GM18519 (cell line): ENCODE data around the gene KEAP1.
"Not testable (repeated sequence)": the region's sequence is repeated elsewhere in the genome, so short reads cannot be mapped to it uniquely, and the experiment has no call there.

Source experiments
- ATAC-seq: cut with Tn5 transposase; IDR thresholded peaks from one replicate; pipeline ENCODE4 v1.9.1; 2021; ENCODE audit warnings: mild to moderate bottlenecking, moderate library complexity; ENCODE audit not compliant: unreplicated experiment, low FRiP score

The KEAP1 gene

DNA sequence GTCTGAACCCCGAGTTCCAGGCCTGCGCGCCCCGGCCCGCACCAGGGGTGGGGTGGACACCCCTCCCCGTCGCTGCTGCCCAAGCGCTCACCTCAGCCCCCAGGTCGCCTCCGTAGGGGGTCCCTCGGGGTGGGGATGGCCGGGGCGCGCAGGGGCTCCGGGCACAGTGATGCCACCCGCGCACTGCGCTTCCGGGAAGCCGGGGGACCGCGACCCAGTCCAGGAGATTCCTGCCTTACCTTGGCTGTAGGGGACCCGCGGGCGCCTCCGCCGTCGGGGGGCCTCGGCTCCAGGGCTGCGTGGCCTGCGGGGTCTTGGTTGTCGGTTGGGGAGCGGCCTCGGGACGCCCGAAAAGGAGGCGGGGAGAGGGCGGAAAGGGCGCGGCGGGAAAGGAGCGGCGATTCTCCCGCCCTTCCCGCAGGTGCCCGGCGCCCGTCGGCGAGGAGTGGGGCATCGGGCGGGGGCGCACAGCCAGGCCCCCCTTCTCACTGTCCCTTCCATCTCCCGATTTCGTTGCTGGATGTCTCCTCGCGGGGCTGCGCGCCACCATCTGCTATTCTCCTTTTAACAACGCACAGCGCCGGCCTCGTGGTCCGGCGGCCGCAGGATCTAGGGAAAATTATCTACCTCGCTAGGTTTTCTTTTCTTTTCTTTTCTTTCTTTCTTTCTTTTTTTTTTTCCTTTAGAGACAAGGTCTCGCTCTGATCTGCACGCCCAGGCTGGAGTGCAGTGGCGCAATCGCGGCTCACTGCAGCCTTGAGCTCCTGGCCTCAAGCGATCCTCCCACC lies at the start of gene KEAP1:
KEAP1 (minus strand) TSS at position 355 of the 788 bp plus-strand sequence. CDS start 3,323 bp downstream, outside the sequence.
- peak; percentile 29 for ATAC-seq

DNA sequence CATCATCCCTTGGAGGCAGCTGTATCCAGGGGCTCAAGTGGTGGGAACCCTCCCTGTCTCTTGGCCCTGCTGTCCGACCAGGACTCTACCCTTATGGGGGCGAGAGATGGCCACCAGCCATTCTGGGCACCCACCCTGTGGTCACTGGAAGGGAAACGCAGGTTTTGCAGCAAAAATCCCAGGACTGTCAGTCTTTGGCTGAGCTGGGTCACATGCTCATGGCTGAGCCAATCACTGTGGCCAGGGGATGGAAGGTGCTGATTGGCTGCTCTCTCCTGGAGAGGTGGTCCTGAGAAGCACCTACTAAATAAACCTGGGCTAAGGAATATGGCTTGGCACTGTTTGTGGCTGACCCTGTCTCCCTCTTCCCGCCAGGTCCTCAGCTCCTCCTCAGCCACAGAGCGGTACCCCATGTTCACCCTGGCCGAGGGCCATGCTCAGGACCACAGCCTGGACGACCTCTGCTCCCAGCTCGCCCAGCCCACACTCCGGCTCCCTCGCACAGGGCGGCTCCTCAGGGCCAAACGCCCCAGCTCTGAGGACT lies 49.4 kb upstream of the KEAP1 start:
- no peak for ATAC-seq

DNA sequence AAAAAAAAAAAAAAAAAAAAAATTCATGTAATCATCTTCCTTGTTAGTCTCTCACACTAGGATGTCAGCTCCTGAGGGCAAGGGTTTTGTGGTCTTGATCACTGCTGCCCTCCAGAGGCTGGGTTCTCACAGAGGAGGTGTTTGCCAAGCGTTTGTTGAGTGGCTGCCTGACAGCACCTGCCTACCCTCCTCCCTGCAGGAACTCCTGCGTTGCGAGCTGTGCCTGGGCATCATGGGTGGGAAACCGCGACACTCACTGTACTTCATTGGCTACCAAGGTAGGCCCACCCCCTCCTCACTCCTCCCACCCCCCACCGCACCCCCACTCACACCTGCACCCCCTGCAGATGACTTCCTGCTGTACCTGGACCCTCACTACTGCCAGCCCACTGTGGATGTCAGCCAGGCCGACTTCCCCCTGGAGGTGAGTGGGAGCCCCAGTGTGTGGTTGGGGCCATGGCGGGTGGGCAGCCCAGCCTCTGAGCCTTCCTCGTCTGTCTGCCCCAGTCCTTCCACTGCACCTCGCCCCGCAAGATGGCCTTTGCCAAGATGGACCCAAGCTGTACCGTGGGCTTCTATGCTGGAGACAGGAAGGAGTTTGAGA lies 48.6 kb upstream of the KEAP1 start:
- no peak for ATAC-seq

DNA sequence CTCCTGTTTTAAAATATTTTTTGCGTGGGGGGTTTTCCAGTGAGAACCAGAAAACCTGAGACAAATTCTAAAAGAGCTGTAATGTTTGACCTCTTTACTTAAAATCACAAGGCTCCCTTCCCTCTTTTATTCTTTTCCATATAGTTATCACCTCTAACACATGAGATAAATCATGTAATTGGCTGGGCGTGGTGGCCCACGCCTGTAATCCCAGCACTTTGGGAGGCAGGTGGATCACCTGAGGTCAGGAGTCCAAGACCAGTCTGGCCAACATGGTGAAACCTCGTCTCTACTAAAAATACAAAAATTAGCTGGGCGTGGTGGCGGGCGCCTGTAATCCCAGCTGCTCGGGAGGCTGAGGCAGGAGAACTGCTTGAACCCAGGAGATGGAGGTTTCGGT lies 47.9 kb upstream of the KEAP1 start:
- not testable (repeated sequence) for ATAC-seq

DNA sequence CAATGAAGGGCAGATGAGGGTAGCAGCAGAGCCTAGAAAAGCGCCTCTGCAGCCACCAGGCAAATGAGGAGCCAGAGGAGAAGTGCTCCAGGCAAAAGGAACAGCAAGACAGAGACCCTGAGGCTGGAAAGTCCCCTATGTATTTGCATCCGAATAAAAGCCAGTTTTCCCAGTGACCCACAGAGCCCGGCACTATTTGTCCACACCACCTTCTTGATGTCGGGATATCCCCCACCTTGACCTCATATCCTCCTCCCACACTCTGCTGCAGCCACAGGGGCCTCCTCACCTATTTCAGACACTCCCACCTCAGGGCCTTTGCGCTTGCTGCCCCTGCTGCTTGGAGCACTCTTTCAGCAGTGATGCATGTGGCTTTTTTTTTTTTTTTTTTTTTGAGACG lies 47.2 kb upstream of the KEAP1 start:
- ATAC-seq = no peak

DNA sequence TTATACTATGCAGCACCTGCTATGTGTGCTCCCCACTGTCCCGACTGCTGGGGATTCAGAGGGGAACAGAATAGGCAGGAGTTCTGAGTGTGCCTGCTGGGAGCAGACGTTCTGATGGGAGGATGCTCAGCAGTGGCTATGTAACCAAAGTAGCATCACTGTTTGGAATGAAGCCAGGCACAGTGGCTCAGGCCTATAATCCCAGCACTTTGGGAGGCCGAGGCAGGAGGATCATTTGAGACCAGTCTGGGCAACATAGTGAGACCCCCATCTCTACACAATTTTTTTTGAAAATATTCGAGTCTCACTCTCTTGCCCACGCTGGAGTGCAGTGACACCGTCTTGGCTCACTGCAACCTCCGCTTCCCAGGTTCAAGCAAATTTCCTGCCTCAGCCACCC lies 46.6 kb upstream of the KEAP1 start:
- ATAC-seq = no peak

DNA sequence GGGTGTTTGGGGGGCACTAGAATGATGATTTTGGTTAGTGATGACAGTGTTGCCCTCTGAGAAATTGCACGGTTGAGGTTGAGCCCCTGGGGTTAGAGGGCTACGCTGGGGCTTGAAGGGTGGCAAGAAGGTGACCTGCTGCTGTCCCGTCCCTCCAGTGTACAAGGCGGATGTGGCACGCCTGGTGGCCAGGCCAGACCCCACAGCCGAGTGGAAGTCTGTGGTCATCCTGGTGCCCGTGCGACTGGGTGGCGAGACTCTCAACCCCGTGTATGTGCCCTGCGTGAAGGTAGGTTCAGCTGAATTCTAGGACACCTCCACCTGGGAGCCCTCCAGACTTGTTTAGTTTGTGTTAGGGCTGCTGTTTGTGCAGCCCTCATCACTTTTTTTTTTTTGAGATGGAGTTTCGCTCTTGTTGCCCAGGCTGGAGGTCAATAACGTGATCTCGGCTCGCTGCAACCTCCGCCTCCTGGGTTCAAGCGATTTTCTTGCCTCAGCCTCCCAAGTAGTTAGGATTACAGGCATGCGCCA lies 45.7 kb upstream of the KEAP1 start:
- ATAC-seq = no peak

DNA sequence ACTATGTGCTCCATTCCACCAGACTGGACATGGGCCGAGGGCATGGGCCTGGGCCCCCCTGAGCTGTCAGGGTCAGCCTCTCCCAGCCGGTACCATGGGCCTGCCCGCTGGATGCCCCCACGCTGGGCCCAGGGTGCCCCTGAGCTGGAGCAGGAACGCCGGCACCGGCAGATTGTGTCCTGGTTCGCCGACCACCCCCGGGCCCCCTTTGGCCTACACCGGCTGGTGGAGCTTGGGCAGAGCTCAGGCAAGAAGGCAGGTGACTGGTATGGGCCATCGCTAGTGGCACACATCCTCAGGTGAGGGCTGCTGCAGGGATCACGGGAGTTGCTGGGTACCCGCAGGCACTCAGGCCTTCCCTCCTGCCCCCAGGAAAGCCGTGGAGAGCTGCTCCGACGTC lies 43.7 kb upstream of the KEAP1 start:
- ATAC-seq = no peak

DNA sequence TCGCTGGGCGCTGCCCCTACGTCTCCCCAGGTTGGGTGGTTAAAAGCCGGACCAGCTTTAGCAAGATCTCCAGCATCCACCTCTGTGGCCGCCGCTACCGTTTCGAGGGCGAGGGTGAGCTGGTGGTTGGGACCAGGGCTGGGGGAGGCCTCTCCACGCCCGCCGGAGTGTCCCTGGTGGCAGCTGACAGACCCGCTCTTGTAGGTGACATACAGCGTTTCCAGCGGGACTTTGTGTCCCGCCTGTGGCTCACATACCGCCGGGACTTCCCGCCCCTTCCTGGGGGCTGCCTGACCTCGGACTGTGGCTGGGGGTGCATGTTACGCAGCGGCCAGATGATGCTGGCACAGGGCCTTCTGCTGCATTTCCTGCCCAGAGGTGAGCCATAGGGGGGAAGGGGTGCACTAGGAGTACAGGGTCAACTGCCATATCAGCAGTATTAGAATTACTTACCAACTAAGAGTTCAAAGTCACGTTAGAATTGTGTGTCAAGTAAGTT lies 41.6 kb upstream of the KEAP1 start:
- no peak for ATAC-seq

DNA sequence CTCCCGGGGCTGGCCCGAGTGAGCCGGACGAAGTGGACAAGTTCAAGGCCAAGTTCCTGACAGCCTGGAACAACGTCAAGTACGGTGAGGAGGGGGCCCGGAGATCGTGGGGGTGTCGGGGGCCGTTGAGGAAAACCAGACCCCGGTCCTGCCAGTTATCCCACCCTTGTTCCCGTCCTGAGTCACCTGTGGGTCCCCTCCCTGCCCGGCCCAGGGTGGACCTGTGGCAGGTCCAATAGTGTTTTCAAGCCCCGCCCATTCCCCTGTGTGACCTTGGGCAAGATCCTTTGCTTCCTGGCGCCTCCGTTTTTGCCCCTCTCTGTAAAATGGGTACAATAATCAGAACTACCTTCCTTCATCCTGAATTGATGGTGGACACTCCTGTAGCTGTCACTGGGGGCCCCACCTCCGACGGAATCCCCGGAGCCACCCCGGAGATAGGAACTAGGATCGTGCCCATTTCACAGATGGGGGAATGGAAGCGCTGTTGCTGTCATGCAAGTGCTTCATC lies 41.1 kb upstream of the KEAP1 start:
- ATAC-seq = no peak

DNA sequence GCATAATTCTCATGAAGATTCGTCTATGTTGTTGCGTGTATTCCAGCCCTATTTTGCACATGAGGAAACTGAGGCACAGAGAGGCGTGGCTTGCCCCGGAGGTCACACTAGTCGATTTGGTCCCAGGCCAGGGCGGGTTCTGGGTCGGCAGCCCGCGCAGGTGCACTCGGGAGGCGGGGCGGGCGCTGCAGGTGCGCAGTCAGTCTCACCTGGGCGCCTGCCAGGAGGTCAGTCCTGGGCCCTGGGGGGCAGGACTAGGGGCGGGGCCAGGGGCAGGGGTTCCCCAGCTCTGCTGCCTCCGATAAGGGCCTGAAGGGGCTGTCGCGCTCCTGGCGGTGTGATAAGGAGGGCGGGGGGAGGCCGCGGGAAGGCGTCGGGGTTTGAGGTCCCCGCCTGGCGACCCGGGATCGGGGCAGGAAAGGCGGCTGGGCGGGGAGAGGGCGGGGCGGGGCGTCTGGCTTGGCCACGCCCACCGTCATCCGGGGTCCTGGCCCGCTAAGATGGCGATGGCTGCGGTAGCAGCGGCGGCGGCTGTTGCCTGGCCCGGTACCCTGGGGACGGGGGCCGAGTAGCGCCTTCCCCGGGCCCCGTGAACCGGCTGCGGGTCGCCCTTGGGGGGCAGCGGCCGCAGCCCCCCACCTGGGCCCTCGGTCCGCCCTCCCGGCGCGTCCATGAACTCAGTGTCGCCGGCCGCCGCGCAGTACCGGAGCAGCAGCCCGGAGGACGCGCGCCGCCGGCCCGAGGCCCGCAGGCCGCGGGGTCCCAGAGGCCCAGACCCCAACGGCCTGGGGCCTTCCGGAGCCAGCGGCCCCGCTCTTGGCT lies 40.5 kb upstream of the KEAP1 start, which contains the start of gene ATG4D:
ATG4D (plus strand) TSS at position 485 of the 822 bp plus-strand sequence; CDS start at position 672, 187 bp downstream.
- ATAC-seq = peak; percentile 44

DNA sequence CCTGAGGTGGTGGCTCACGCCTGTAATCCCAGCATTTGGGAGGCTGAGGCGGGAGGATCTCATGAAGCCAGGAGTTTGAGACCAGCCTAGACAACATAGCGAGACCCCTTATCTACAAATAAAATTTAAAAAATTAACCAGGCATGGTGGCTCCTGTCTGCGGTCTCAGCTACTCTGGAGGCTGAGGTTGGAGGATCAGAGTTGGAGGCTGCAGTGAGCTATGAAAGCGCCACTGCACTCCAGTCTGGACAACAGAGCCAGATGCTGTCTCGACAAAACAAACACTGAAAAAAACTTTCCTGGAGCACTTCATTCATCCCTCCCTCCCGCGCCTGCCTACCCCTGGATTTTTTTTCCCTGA lies 39.9 kb upstream of the KEAP1 start:
- no peak for ATAC-seq

DNA sequence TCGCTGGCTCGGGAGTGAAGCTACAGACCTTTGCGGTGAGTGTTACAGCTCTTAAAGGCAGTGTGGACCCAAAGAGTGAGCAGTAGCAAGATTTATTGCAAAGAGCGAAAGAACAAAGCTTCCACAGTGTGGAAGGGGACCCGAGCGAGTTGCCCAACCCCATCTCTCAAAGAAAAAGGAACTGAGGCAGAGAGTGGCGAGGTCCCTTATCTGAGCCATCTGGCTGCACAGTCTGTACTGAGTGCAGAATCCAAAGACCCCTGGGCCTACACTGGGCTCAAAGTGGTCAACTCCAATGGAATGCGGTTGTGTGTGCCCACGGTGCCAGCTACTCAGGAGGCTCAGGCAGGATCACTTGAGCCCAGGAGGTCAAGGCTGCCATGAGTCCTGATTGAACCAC lies 35.9 kb upstream of the KEAP1 start:
- ATAC-seq = not testable (repeated sequence)

DNA sequence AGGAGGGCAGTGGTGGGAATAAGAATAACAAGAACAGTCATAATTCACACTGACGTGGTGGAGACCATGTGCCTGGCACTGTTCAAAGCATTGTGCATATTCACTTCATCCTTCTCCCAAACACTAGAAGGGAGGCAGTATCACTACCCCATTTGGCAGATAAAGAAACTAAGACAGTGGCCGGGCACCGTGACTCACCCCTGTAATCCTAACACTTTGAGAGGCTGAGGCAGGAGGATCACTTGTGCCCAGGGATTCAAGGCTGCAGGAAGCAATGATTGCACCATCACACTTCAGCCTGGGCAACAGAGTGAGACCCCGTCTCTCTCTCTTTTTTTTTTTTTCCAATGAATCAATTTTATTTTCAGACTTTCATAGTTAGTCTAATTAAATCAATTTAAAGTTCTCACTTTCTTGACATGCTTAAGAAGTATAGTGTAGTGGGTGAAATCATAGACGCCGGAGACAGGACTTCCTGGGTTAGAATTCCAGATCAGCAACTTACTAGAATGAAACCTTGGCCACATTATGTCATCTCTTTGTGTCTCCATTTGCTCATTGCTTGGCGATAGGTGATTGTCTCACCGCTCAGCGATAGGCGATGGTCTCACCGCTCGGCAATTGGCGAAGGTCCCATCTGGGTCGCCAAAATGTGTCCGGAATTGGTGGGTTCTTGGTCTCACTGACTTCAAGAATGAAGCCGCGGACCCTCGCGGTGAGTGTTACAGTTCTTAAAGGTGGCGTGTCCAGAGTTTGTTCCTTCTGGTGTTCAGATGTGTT lies 35.2 kb upstream of the KEAP1 start:
- no peak for ATAC-seq

DNA sequence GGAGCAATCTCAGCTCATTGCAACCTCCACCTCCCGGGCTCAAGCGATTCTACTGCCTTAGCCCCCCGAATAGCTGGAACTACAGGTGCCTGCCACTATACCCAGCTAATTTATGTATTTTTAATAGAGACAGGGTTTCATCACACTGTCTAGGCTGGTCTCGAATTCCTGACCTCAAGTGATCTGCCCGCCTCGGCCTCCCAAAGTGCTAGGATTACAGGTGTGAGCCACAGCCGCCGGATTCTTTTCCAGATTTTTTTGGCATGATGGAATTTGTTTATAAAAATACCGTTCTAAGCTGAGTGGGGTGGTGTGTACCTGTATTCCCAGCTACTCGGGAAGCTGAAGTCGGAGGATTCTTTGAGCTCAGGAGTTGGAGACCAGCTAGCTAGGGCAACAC lies 34.5 kb upstream of the KEAP1 start:
- ATAC-seq = no peak

DNA sequence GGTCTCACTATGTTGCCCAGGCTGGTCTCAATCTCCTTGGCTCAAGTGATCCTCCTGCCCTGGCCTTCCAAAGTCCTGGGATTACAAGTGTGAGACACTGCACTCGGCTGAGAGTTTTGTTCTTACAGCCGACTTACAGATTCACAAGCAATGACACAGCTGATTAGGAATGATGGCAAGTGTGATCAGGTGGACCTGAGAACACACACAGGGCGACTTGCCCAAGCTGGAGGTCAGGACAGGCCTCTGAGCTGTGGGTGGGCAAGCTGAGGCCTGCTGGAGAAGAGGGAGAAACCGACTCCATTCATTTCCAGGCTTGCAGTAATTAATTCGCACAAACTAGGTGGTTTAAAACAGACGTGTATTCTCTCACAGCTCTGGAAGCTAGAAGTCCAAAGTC lies 32.5 kb upstream of the KEAP1 start:
- no peak for ATAC-seq

DNA sequence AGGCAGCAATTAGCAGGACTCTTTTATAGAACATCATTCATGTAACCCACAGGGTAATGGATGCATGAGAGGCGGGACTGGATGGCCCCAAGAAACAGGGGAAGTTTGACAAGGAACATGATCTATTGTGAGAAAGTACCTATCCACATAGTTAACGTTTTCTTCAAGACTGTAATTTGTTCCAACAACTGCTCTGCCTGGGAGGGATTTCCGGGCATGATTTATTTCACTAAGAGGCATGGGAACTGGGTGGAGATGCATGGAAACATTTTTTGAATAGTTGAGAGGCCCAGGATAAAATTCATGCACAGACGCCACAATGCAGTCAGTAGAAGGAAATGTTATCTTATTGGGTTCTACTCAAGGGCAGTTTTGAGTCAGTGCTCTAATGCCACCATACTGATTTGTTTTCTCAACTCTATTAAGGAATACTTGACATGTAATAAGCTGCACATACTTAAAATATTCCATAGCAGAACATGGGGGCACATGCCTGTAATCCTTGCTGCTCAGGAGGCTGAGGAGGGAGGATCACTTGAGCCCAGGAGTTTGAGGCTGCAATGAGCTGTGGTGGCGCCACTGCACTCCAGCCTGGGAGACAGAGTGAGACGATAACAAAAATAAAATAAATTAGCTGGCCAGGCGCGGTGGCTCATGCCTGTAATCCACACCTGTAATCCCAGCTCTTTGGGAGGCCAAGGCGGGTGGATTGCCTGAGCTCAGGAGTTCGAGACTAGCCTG lies 30.7 kb upstream of the KEAP1 start:
- no peak for ATAC-seq

DNA sequence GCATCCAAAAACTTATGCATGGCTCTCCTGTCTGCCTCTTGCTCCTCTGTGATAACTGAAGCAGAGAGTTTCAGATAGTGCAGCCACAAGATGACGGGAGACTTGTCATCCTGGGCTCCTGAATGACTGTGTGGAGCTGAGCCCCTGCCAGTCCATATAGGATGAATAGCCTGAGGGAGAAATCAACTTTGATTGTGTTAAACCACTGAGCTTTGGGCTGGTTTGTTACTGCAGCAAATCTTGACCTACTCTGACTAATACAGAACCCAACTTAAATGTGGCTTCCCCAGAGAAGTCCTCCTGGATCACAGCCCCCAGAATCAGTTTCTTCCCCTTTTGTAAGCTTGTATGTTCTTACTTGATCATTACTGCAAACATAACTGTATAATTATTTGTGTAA lies 29.3 kb upstream of the KEAP1 start:
- ATAC-seq = no peak

DNA sequence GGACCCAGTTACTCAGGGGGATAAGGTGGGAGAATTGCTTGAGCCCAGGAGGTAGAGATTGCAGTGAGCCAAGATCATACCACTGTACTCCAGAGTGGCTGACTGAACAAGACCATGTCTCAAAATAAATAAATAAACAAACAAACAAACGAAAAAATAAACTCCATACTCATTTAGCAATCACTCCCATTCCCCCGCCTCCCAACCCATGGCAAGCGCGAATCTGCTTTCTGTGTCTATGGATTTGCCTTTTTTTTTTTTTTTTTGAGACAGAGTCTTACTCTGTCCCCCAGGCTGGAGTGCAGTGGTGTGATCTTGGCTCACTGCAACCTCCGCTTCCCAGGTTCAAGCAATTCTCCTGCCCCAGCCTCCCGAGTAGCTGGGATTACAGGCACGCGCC lies 23.7 kb upstream of the KEAP1 start:
- ATAC-seq = not testable (repeated sequence)
